ENCODE data around the gene CC2D1A. TPM values are rescaled to one million over a fixed set of nuclear protein-coding genes. Genes with fewer than 3 reads are reported as not detected.
A peak's percentile ranks its signal among the peaks of the same experiment; 100 is the strongest.

CC2D1A gene
- total RNA-seq, 1 donor from 2014 or later = 35.4 TPM

GRCh38 chr19:13880059-13881043 is 25.6 kb upstream of the CC2D1A start:
- Mint-ChIP-seq H3K27me3 (no peaks in the 10 kb centered on the region), H3K9me3 (no peaks in the 10 kb centered on the region), H3K27ac (peak overlapping the region; percentile 61), H3K4me3 (peak overlapping the region; percentile 49), H3K4me1 (ENCODE audit: unreplicated experiment) (peaks cover 14% of the 10 kb centered on the region), H3K36me3 (no peaks in the 10 kb centered on the region)
- peak; percentile 97 for DNase-seq (ENCODE audit: extremely low spot score, unreplicated experiment)
- TF ChIP-seq CTCF (conservative IDR thresholded peaks at IDR 0.05) = peak; percentile 99

- Mint-ChIP-seq H3K36me3 (no peaks in the 10 kb centered on the region), H3K27me3 (no peaks in the 10 kb centered on the region), H3K4me1 (ENCODE audit: unreplicated experiment) (peaks cover 14% of the 10 kb centered on the region), H3K9me3 (no peaks in the 10 kb centered on the region), H3K4me3 (no peak overlapping the region), H3K27ac (peak overlapping the region; percentile 4)
- DNase-seq (ENCODE audit: extremely low spot score, unreplicated experiment) = no peak
- TF ChIP-seq CTCF (conservative IDR thresholded peaks at IDR 0.05) = no peak
Measured at GRCh38 chr19:13881251-13881691, 24.7 kb upstream of the CC2D1A start.

GRCh38 chr19:13881692-13882418 is 24.1 kb upstream of the CC2D1A start:
- H3K27me3 Mint-ChIP-seq = no peaks in the 10 kb centered on the region

GRCh38 chr19:13882419-13882795 is 23.6 kb upstream of the CC2D1A start:
- Mint-ChIP-seq H3K36me3 (no peaks in the 10 kb centered on the region), H3K4me1 (ENCODE audit: unreplicated experiment) (peaks cover 14% of the 10 kb centered on the region), H3K9me3 (no peaks in the 10 kb centered on the region), H3K4me3 (no peak overlapping the region), H3K27ac (no peak overlapping the region), H3K27me3 (no peaks in the 10 kb centered on the region)
- no peak for DNase-seq (ENCODE audit: extremely low spot score, unreplicated experiment)
- TF ChIP-seq CTCF (conservative IDR thresholded peaks at IDR 0.05) = no peak

More at GRCh38 chr19:13881692-13882418, 24.1 kb upstream of the CC2D1A start:
- Mint-ChIP-seq H3K9me3 (no peaks in the 10 kb centered on the region), H3K27ac (peak overlapping the region; percentile 4), H3K4me3 (peak overlapping the region; percentile 36), H3K36me3 (no peaks in the 10 kb centered on the region), H3K4me1 (ENCODE audit: unreplicated experiment) (peaks cover 14% of the 10 kb centered on the region)
- DNase-seq (ENCODE audit: extremely low spot score, unreplicated experiment) = no peak
- no peak for TF ChIP-seq CTCF (conservative IDR thresholded peaks at IDR 0.05)

- Mint-ChIP-seq H3K27ac (no peak overlapping the region), H3K36me3 (no peaks in the 10 kb centered on the region), H3K9me3 (no peaks in the 10 kb centered on the region), H3K27me3 (no peaks in the 10 kb centered on the region), H3K4me1 (ENCODE audit: unreplicated experiment) (peaks cover 14% of the 10 kb centered on the region), H3K4me3 (no peak overlapping the region)
- TF ChIP-seq CTCF (conservative IDR thresholded peaks at IDR 0.05) = no peak
- no peak for DNase-seq (ENCODE audit: extremely low spot score, unreplicated experiment)
Measured at GRCh38 chr19:13882836-13883235, 23.2 kb upstream of the CC2D1A start.
